ENCODE measurements around the gene COMP. TPM values are rescaled to one million over a fixed set of nuclear protein-coding genes. Genes with fewer than 3 reads are reported as not detected.
A peak's percentile ranks its signal among the peaks of the same experiment; 100 is the strongest.

Gene COMP
- total RNA-seq: not detected
- total RNA-seq (2013): not detected
- total RNA-seq: 0 to 0.10 (median 0) reads per million in 29 experiments

GRCh38 chr19:18790566-18791314 is at the start of gene COMP:
TSS of gene COMP (minus strand) at chr19:18791305. CDS start at chr19:18791269, 36 bp downstream.
- H3K27ac ChIP-seq (ENCODE audit: low read length): no peak within 1 kb of the TSS
- H3K4me1 Mint-ChIP-seq: peaks cover 31 to 43% (median 43%) of the 10 kb centered on the region in 3 donors
- DNase-seq (no peak), ATAC-seq (replicated peaks in 1 of 4) (no peak)
- ChIA-PET POLR2A (no interaction called here), CTCF (no interaction called here)
- H3K4me3 Mint-ChIP-seq: peak within 1 kb of the TSS; percentile 57 to 79 (median 71)
- WGBS (ENCODE audit: insufficient coverage): 7% methylated on average over 58 of the region's 61 CpGs
- peaks cover 3 to 39% of the 10 kb centered on the region in 2 experiments for H3K4me1 ChIP-seq (ENCODE audit: control insufficient read depth in 1 of 2, extremely low read depth in 1 of 2, insufficient read depth in 2 of 2, low read length in 2 of 2)
- H3K36me3 Mint-ChIP-seq: no peaks in the 10 kb centered on the region
- H3K27ac Mint-ChIP-seq: peak within 1 kb of the TSS in 1 of 2 donors; percentile 72
- no peaks in the 10 kb centered on the region for H3K36me3 ChIP-seq (ENCODE audit: control insufficient read depth in 2 of 2, extremely low read depth in 1 of 2, insufficient read depth in 1 of 2, low read length in 1 of 2)
- H3K27me3 ChIP-seq (replicated peaks in 1 of 2; ENCODE audit: control insufficient read depth in 2 of 2, extremely low read depth in 1 of 2, insufficient read depth in 2 of 2, low read length in 1 of 2): peaks cover 8 to 97% of the 10 kb centered on the region in 2 experiments
- no peaks in the 10 kb centered on the region for H3K9me3 ChIP-seq
- H3K9me3 Mint-ChIP-seq: no peaks in the 10 kb centered on the region
- peaks cover 56 to 79% of the 10 kb centered on the region in 2 donors for H3K27me3 Mint-ChIP-seq
- H3K4me3 ChIP-seq (ENCODE audit: control insufficient read depth in 1 of 2, extremely low read depth in 1 of 2, low read length in 1 of 2): no peak within 1 kb of the TSS

GRCh38 chr19:18840288-18841267 is 49.5 kb upstream of the COMP start:
- WGBS (ENCODE audit: insufficient coverage): 91% methylated on average over 20 of the region's 26 CpGs
- POLR2A ChIA-PET: no interaction called here
- Mint-ChIP-seq H3K27me3 (no peaks in the 10 kb centered on the region), H3K36me3 (peaks cover 16% of the 10 kb centered on the region), H3K4me3 (peak overlapping the region in 1 of 3 donors; percentile 65), H3K9me3 (no peaks in the 10 kb centered on the region), H3K27ac (peak overlapping the region in 1 of 2 donors; percentile 69), H3K4me1 (peaks cover 86 to 93% (median 92%) of the 10 kb centered on the region in 3 donors)
- H3K27ac ChIP-seq (ENCODE audit: low read length): no peak overlapping the region
- CTCF ChIA-PET: interaction anchor here (0.6 to 1.0 kb wide), 2 partner anchors 8 kb away, joined by 3 read pairs; partner anchors contain the start of gene UPF1 (in 1 of the 2)
- no peaks in the 10 kb centered on the region for H3K9me3 ChIP-seq
- H3K4me1 ChIP-seq (ENCODE audit: control insufficient read depth in 1 of 2, extremely low read depth in 1 of 2, insufficient read depth in 2 of 2, low read length in 2 of 2): peaks cover 3 to 98% of the 10 kb centered on the region in 2 experiments
- no peaks in the 10 kb centered on the region for H3K27me3 ChIP-seq (replicated peaks in 1 of 2; ENCODE audit: control insufficient read depth in 2 of 2, extremely low read depth in 1 of 2, insufficient read depth in 2 of 2, low read length in 1 of 2)
- no peak overlapping the region for H3K4me3 ChIP-seq (ENCODE audit: control insufficient read depth in 1 of 2, extremely low read depth in 1 of 2, low read length in 1 of 2)
- H3K36me3 ChIP-seq (ENCODE audit: control insufficient read depth in 2 of 2, extremely low read depth in 1 of 2, insufficient read depth in 1 of 2, low read length in 1 of 2): peaks cover 0 to 21% of the 10 kb centered on the region in 2 donors
- ATAC-seq (replicated peaks in 1 of 4): no peak
- no peak for DNase-seq

- H3K4me3 ChIP-seq (ENCODE audit: control insufficient read depth in 1 of 2, extremely low read depth in 1 of 2, low read length in 1 of 2): no peak overlapping the region
- peaks cover 0 to 24% of the 10 kb centered on the region in 2 donors for H3K36me3 ChIP-seq (ENCODE audit: control insufficient read depth in 2 of 2, extremely low read depth in 1 of 2, insufficient read depth in 1 of 2, low read length in 1 of 2)
- Mint-ChIP-seq H3K9me3 (no peaks in the 10 kb centered on the region), H3K4me1 (peaks cover 87 to 93% (median 93%) of the 10 kb centered on the region in 3 donors), H3K27ac (peak overlapping the region in 1 of 2 donors; percentile 34), H3K27me3 (no peaks in the 10 kb centered on the region), H3K4me3 (peak overlapping the region in 1 of 3 donors; percentile 65), H3K36me3 (peaks cover 21% of the 10 kb centered on the region)
- peaks cover 5 to 98% of the 10 kb centered on the region in 2 experiments for H3K4me1 ChIP-seq (ENCODE audit: control insufficient read depth in 1 of 2, extremely low read depth in 1 of 2, insufficient read depth in 2 of 2, low read length in 2 of 2)
- H3K27ac ChIP-seq (ENCODE audit: low read length): no peak overlapping the region
- ATAC-seq (replicated peaks in 1 of 4) (no peak), DNase-seq (no peak)
- POLR2A ChIA-PET: interaction anchor here in 1 of 2 donors (0.5 kb wide), 1 partner anchor 320 kb away, joined by 4 read pairs; no protein-coding TSS in a partner anchor
- H3K9me3 ChIP-seq: no peaks in the 10 kb centered on the region
- H3K27me3 ChIP-seq (replicated peaks in 1 of 2; ENCODE audit: control insufficient read depth in 2 of 2, extremely low read depth in 1 of 2, insufficient read depth in 2 of 2, low read length in 1 of 2): no peaks in the 10 kb centered on the region
- WGBS (ENCODE audit: insufficient coverage): 95% methylated on average over 12 of the region's 15 CpGs
- CTCF ChIA-PET: no interaction called here
Measured at GRCh38 chr19:18839465-18840287, 48.6 kb upstream of the COMP start.

GRCh38 chr19:18834644-18834984 is 43.5 kb upstream of the COMP start:
- CTCF ChIA-PET: interaction anchor here in 1 of 2 donors (0.6 kb wide), 1 partner anchor 194 kb away, joined by 4 read pairs; no protein-coding TSS in a partner anchor
- H3K4me3 Mint-ChIP-seq: peak overlapping the region; percentile 89 to 91 (median 90)
- WGBS (ENCODE audit: insufficient coverage): 65% methylated on average over 2 of the region's 4 CpGs
- peaks cover 17 to 75% of the 10 kb centered on the region in 2 experiments for H3K4me1 ChIP-seq (ENCODE audit: control insufficient read depth in 1 of 2, extremely low read depth in 1 of 2, insufficient read depth in 2 of 2, low read length in 2 of 2)
- H3K36me3 ChIP-seq (ENCODE audit: control insufficient read depth in 2 of 2, extremely low read depth in 1 of 2, insufficient read depth in 1 of 2, low read length in 1 of 2): peaks cover 0 to 33% of the 10 kb centered on the region in 2 donors
- H3K27me3 ChIP-seq (replicated peaks in 1 of 2; ENCODE audit: control insufficient read depth in 2 of 2, extremely low read depth in 1 of 2, insufficient read depth in 2 of 2, low read length in 1 of 2): no peaks in the 10 kb centered on the region
- POLR2A ChIA-PET: interaction anchor here in 1 of 2 donors (0.6 kb wide), 1 partner anchor 264 kb away, joined by 5 read pairs; no protein-coding TSS in a partner anchor
- no peaks in the 10 kb centered on the region for H3K9me3 ChIP-seq
- no peaks in the 10 kb centered on the region for H3K9me3 Mint-ChIP-seq
- peaks cover 63 to 67% (median 67%) of the 10 kb centered on the region in 3 donors for H3K4me1 Mint-ChIP-seq
- H3K27ac ChIP-seq (ENCODE audit: low read length): no peak overlapping the region
- peak overlapping the region; percentile 53 to 88 for H3K27ac Mint-ChIP-seq
- DNase-seq (no peak), ATAC-seq (replicated peaks in 1 of 4) (no peak)
- no peaks in the 10 kb centered on the region for H3K27me3 Mint-ChIP-seq
- H3K4me3 ChIP-seq (ENCODE audit: control insufficient read depth in 1 of 2, extremely low read depth in 1 of 2, low read length in 1 of 2): peak overlapping the region; percentile 1 to 82
- H3K36me3 Mint-ChIP-seq: peaks cover 29% of the 10 kb centered on the region

GRCh38 chr19:18833849-18834643 is 42.9 kb upstream of the COMP start:
- ATAC-seq (replicated peaks in 1 of 4) (no peak), DNase-seq (peak in 1 of 35 experiments; percentile 22)
- H3K27ac Mint-ChIP-seq: peak overlapping the region; percentile 69 to 88
- WGBS (ENCODE audit: insufficient coverage): 28% methylated on average over 9 of the region's 18 CpGs
- ChIA-PET CTCF (no interaction called here), POLR2A (interaction anchor here in 1 of 2 donors (0.5 kb wide), 2 partner anchors 9 to 260 kb away, joined by 3 to 4 read pairs; no protein-coding TSS in a partner anchor)
- peaks cover 0 to 33% of the 10 kb centered on the region in 2 donors for H3K36me3 ChIP-seq (ENCODE audit: control insufficient read depth in 2 of 2, extremely low read depth in 1 of 2, insufficient read depth in 1 of 2, low read length in 1 of 2)
- H3K4me3 ChIP-seq (ENCODE audit: control insufficient read depth in 1 of 2, extremely low read depth in 1 of 2, low read length in 1 of 2): peak overlapping the region; percentile 65 to 82
- peak overlapping the region; percentile 89 to 91 (median 90) for H3K4me3 Mint-ChIP-seq
- peaks cover 61 to 62% (median 61%) of the 10 kb centered on the region in 3 donors for H3K4me1 Mint-ChIP-seq
- no peak overlapping the region for H3K27ac ChIP-seq (ENCODE audit: low read length)
- no peaks in the 10 kb centered on the region for H3K9me3 Mint-ChIP-seq
- no peaks in the 10 kb centered on the region for H3K27me3 ChIP-seq (replicated peaks in 1 of 2; ENCODE audit: control insufficient read depth in 2 of 2, extremely low read depth in 1 of 2, insufficient read depth in 2 of 2, low read length in 1 of 2)
- no peaks in the 10 kb centered on the region for H3K27me3 Mint-ChIP-seq
- H3K4me1 ChIP-seq (ENCODE audit: control insufficient read depth in 1 of 2, extremely low read depth in 1 of 2, insufficient read depth in 2 of 2, low read length in 2 of 2): peaks cover 17 to 69% of the 10 kb centered on the region in 2 experiments
- peaks cover 29% of the 10 kb centered on the region for H3K36me3 Mint-ChIP-seq
- H3K9me3 ChIP-seq: no peaks in the 10 kb centered on the region

Measured in T-cell (primary cell).